Measurements from ENCODE around the gene RANBP10. TPM values are rescaled to one million over a fixed set of nuclear protein-coding genes. Genes with fewer than 3 reads are reported as not detected.

RANBP10 gene
- total and polyA plus RNA-seq, 2 of the 13 experiments (the other 11 are each of a cell fraction or from before 2014, with no cell fraction given): 9.2 to 22.7 TPM

- TF ChIP-seq ZNF557 (CRISPR knock-in tag; IDR thresholded peaks at IDR 0.05) (no peak), ZBTB14 (CRISPR knock-in tag; IDR thresholded peaks at IDR 0.05) (no peak), ATM (IDR thresholded peaks at IDR 0.05; ENCODE audit: borderline replicate concordance) (no peak), HMG20B (CRISPR knock-in tag; conservative IDR thresholded peaks at IDR 0.05) (no peak), EZH2 (conservative IDR thresholded peaks at IDR 0.05; ENCODE audit: low read depth, low read length) (no peak), ATF4 (CRISPR knock-in tag; IDR thresholded peaks at IDR 0.05) (no peak), MEF2D (CRISPR knock-in tag; IDR thresholded peaks at IDR 0.05) (no peak), ZNF576 (CRISPR knock-in tag; IDR thresholded peaks at IDR 0.05) (no peak), HDAC6 (IDR thresholded peaks at IDR 0.05; ENCODE audit: low read depth, low read length) (no peak), GPN1 (CRISPR knock-in tag; IDR thresholded peaks at IDR 0.05; ENCODE audit: borderline replicate concordance) (no peak; the same call in 1 of the 2 replicates), ZNF264 (CRISPR knock-in tag; IDR thresholded peaks at IDR 0.05) (peak; percentile 47; the same call in 1 of the 2 replicates), ZBTB39 (CRISPR knock-in tag; IDR thresholded peaks at IDR 0.05) (no peak), FOXA1 (IDR thresholded peaks at IDR 0.05) (no peak), FOXA1 (CRISPR knock-in tag; IDR thresholded peaks at IDR 0.05) (0 out of 2 replicates have a peak, but pooled peaks have one; percentile 17), BCLAF1 (IDR thresholded peaks at IDR 0.05) (no peak), ZNF562 (CRISPR knock-in tag; IDR thresholded peaks at IDR 0.05; ENCODE audit: borderline replicate concordance) (no peak), HMGA1 (CRISPR knock-in tag; conservative IDR thresholded peaks at IDR 0.05) (no peak), ZNF446 (CRISPR knock-in tag; IDR thresholded peaks at IDR 0.05) (peak; percentile 90), ZNF790 (CRISPR knock-in tag; IDR thresholded peaks at IDR 0.05; ENCODE audit: borderline replicate concordance) (peak; percentile 88; the same call in 1 of the 2 replicates), ZNF275 (CRISPR knock-in tag; IDR thresholded peaks at IDR 0.05; ENCODE audit: borderline replicate concordance) (no peak), FOXK2 (IDR thresholded peaks at IDR 0.05) (no peak), ZNF282 (IDR thresholded peaks at IDR 0.05; ENCODE audit: partially characterized antibody) (no peak)
Measured at GRCh38 chr16:67841816-67842508, 35.6 kb upstream of the RANBP10 start, which contains the start of gene THAP11 (continued).

All from HepG2 (cell line).